SU-DHL-6 (cell line): Measurements from ENCODE around the gene SCN9A.

ENCODE experiments used
- H2AFZ ChIP-seq: fragments of 200-600 bp; sonication (generic); 2 replicates; pipeline ENCODE4 v1.6.1; 2014; ENCODE audit warnings: low read depth, mild to moderate bottlenecking, moderate library complexity, mixed read lengths, antibody characterized with exemption, low read length; ENCODE audit not compliant: severe bottlenecking
- H3F3A ChIP-seq: fragments of 200-600 bp; shearing (Covaris generic); 2 replicates; pipeline ENCODE4 v1.6.0; 2016; ENCODE audit warnings: antibody characterized with exemption, mild to moderate bottlenecking; ENCODE audit not compliant: insufficient read depth
- H3K27ac ChIP-seq: fragments of 200-600 bp; sonication (generic); 2 replicates; pipeline ENCODE4 v1.5.1; 2016; ENCODE audit warnings: low read depth, mild to moderate bottlenecking, low read length, moderate library complexity, mixed read lengths
- H3K27me3 ChIP-seq: fragments of 200-600 bp; sonication (generic), shearing (Covaris generic); 2 replicates; pipeline ENCODE4 v1.6.0; 2014; ENCODE audit warnings: mild to moderate bottlenecking, low read length
- H3K36me3 ChIP-seq: fragments of 200-600 bp; sonication (generic); 2 replicates; pipeline ENCODE4 v1.6.1; 2014; ENCODE audit warnings: mild to moderate bottlenecking, low read length, mixed read lengths
- H3K4me2 ChIP-seq: fragments of 300-600, 200-600 bp; shearing (Covaris generic), sonication (generic); 2 replicates; pipeline ENCODE4 v1.6.0; 2014; ENCODE audit warnings: low read length, low read depth, mild to moderate bottlenecking; ENCODE audit not compliant: poor library complexity, severe bottlenecking
- H3K4me3 ChIP-seq: fragments of 200-600 bp; sonication (generic); 2 replicates; pipeline ENCODE4 v1.5.1; 2014; ENCODE audit warnings: antibody characterized with exemption, low read length, mild to moderate bottlenecking, mixed read lengths; ENCODE audit not compliant: insufficient read depth, poor library complexity, severe bottlenecking
- H3K79me2 ChIP-seq: fragments of 200-600 bp; sonication (generic); 2 replicates; pipeline ENCODE4 v1.6.1; 2014; ENCODE audit warnings: mild to moderate bottlenecking, low read length, moderate library complexity; ENCODE audit not compliant: insufficient read depth
- H3K9ac ChIP-seq: fragments of 200-600 bp; sonication (generic); 2 replicates; pipeline ENCODE4 v1.7.0; 2014; ENCODE audit warnings: mild to moderate bottlenecking, low read length
- H3K9me2 ChIP-seq: fragments of 200-600 bp; sonication (generic); replicated peaks from 2 replicates; pipeline ENCODE4 v1.6.1; 2014; ENCODE audit warnings: low read length; ENCODE audit not compliant: insufficient read depth
- H3K9me3 ChIP-seq: fragments of 200-600 bp; sonication (generic); 2 replicates; pipeline ENCODE4 v1.6.1; 2014; ENCODE audit warnings: low read length, mixed read lengths; ENCODE audit not compliant: insufficient read depth
- H4K20me1 ChIP-seq: fragments of 200-600 bp; sonication (generic); 2 replicates; pipeline ENCODE4 v1.6.1; 2014; ENCODE audit warnings: low read depth, mild to moderate bottlenecking, antibody characterized with exemption, low read length, moderate library complexity, mixed read lengths
- CTCF ChIP-seq: fragments of 200-600 bp; sonication (generic); IDR thresholded peaks from one replicate; pipeline ENCODE4 v1.5.1; 2017; ENCODE audit warnings: antibody characterized with exemption, mild to moderate bottlenecking, low read length, moderate library complexity; ENCODE audit not compliant: insufficient read depth, poor library complexity, severe bottlenecking
- EZH2phosphoT487 ChIP-seq: fragments of 200-600 bp; sonication (generic), shearing (Covaris generic); conservative IDR thresholded peaks from 2 replicates; pipeline ENCODE4 v1.6.1; 2018; ENCODE audit warnings: mild to moderate bottlenecking, antibody characterized with exemption, low read length, moderate library complexity, mixed read lengths

The SCN9A gene

GRCh38 chr2:166284359-166284758, 91.4 kb downstream of the SCN9A start:
- no peaks in the 10 kb centered on the region for H3K36me3 ChIP-seq
- H3K4me2 ChIP-seq, result no peak overlapping the region
- no peak overlapping the region for H2AFZ ChIP-seq
- H3K27me3 ChIP-seq, result no peaks in the 10 kb centered on the region
- H3K79me2 ChIP-seq, result no peaks in the 10 kb centered on the region
- no peaks in the 10 kb centered on the region for H3F3A ChIP-seq
- no peaks in the 10 kb centered on the region for H3K9me3 ChIP-seq
- no peak for TF ChIP-seq EZH2phosphoT487
- TF ChIP-seq CTCF, result no peak
- H4K20me1 ChIP-seq, result no peaks in the 10 kb centered on the region
- no peak overlapping the region for H3K27ac ChIP-seq
- no peaks in the 10 kb centered on the region for H3K9me2 ChIP-seq
- no peak overlapping the region for H3K4me3 ChIP-seq
- H3K9ac ChIP-seq, result no peak overlapping the region

GRCh38 chr2:166282154-166282553, 93.6 kb downstream of the SCN9A start:
- Histone ChIP-seq H3K27me3 (no peaks in the 10 kb centered on the region), H3F3A (no peaks in the 10 kb centered on the region), H3K4me2 (no peak overlapping the region), H3K9me3 (no peaks in the 10 kb centered on the region), H3K9ac (no peak overlapping the region), H4K20me1 (no peaks in the 10 kb centered on the region), H3K36me3 (no peaks in the 10 kb centered on the region), H3K27ac (no peak overlapping the region), H2AFZ (no peak overlapping the region), H3K4me3 (no peak overlapping the region), H3K79me2 (no peaks in the 10 kb centered on the region), H3K9me2 (no peaks in the 10 kb centered on the region)
- TF ChIP-seq EZH2phosphoT487 (no peak), CTCF (no peak)

GRCh38 chr2:166278856-166279255, 96.9 kb downstream of the SCN9A start:
- no peak for TF ChIP-seq EZH2phosphoT487
- TF ChIP-seq CTCF, result no peak
- Histone ChIP-seq H3K79me2 (no peaks in the 10 kb centered on the region), H3K27ac (no peak overlapping the region), H2AFZ (no peak overlapping the region), H3K9me3 (no peaks in the 10 kb centered on the region), H3K27me3 (no peaks in the 10 kb centered on the region), H3K4me2 (no peak overlapping the region), H3K36me3 (no peaks in the 10 kb centered on the region), H3K9ac (no peak overlapping the region), H3F3A (no peaks in the 10 kb centered on the region), H4K20me1 (no peaks in the 10 kb centered on the region; the same call in 1 of the 2 replicates), H3K4me3 (no peak overlapping the region), H3K9me2 (no peaks in the 10 kb centered on the region)
